Measurements from ENCODE around the gene LAMTOR2. TPM values are rescaled to one million over a fixed set of nuclear protein-coding genes. Genes with fewer than 3 reads are reported as not detected.

LAMTOR2 gene
- total and polyA plus RNA-seq, 2 experiments from 2014 or later: 67.3 to 108 TPM

DNA sequence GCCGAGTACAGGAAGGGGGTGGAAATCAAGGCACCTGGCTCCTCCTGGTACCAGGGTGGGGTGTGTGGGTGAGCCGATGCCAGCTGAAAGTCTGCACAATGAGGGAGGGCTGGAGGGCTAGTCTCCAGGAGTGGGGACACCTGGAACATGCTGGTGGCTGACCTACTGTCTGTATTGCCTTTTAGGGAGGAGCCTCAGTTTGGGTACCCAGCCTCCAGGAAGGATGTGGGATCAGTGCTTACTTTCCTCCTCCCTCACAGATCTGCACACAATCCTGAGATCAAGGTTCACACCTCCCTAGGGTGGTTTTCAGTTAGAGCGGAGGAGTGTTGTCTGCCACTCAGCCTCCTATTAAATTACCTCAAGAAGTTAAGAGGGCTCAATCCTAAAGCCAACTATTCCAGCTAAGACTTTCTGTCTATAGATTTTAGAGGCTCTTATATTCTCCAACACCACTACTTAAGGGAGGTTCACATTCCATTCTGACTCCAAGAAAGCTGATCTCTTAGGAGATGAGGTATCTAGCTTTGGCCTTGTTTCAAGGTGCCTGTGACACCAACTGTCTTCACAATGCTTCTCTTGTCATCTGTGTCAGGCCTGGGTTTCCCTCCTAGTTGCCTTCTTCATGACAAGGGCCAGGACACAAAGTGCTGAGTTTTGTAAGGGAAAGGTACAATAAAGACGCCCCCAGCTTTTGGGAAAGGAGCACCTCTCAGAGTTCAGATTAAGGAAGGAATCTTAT is 49.6 kb upstream of the LAMTOR2 start:
- H4K20me1 ChIP-seq (replicated peaks; ENCODE audit: insufficient read depth): peaks cover 5% of the 10 kb centered on the region
- no peaks in the 10 kb centered on the region for H3K4me1 ChIP-seq (ENCODE audit: insufficient read depth)
- no peak overlapping the region for H2AFZ ChIP-seq
- H3K36me3 ChIP-seq (ENCODE audit: insufficient read depth): peaks cover 7% of the 10 kb centered on the region; the same call in 1 of the 2 replicates
- no peak overlapping the region for H3K4me2 ChIP-seq
- H3K4me3 ChIP-seq: no peak overlapping the region
- TF ChIP-seq CREB1 (CRISPR knock-in tag; IDR thresholded peaks at IDR 0.05; ENCODE audit: low read depth) (no peak), EZH2phosphoT487 (IDR thresholded peaks at IDR 0.05; ENCODE audit: unreplicated experiment) (no peak), EZH2 (IDR thresholded peaks at IDR 0.05; ENCODE audit: low read depth, unreplicated experiment) (no peak), NANOG (IDR thresholded peaks at IDR 0.05; ENCODE audit: borderline replicate concordance) (no peak), JUNB (IDR thresholded peaks at IDR 0.05; ENCODE audit: unreplicated experiment) (no peak), STAT1 (IDR thresholded peaks at IDR 0.05; ENCODE audit: unreplicated experiment) (no peak), ZNF331 (CRISPR knock-in tag; IDR thresholded peaks at IDR 0.05; ENCODE audit: low read depth) (no peak), POLR2AphosphoS5 (IDR thresholded peaks at IDR 0.05; ENCODE audit: low read depth) (no peak), ZNF114 (CRISPR knock-in tag; IDR thresholded peaks at IDR 0.05) (no peak)
- TF ChIP-seq, protein P1, sequence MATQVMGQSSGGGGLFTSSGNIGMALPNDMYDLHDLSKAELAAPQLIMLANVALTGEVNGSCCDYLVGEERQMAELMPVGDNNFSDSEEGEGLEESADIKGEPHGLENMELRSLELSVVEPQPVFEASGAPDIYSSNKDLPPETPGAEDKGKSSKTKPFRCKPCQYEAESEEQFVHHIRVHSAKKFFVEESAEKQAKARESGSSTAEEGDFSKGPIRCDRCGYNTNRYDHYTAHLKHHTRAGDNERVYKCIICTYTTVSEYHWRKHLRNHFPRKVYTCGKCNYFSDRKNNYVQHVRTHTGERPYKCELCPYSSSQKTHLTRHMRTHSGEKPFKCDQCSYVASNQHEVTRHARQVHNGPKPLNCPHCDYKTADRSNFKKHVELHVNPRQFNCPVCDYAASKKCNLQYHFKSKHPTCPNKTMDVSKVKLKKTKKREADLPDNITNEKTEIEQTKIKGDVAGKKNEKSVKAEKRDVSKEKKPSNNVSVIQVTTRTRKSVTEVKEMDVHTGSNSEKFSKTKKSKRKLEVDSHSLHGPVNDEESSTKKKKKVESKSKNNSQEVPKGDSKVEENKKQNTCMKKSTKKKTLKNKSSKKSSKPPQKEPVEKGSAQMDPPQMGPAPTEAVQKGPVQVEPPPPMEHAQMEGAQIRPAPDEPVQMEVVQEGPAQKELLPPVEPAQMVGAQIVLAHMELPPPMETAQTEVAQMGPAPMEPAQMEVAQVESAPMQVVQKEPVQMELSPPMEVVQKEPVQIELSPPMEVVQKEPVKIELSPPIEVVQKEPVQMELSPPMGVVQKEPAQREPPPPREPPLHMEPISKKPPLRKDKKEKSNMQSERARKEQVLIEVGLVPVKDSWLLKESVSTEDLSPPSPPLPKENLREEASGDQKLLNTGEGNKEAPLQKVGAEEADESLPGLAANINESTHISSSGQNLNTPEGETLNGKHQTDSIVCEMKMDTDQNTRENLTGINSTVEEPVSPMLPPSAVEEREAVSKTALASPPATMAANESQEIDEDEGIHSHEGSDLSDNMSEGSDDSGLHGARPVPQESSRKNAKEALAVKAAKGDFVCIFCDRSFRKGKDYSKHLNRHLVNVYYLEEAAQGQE (IDR thresholded peaks at IDR 0.05; ENCODE audit: unreplicated experiment): no peak
- TF ChIP-seq, protein P2, sequence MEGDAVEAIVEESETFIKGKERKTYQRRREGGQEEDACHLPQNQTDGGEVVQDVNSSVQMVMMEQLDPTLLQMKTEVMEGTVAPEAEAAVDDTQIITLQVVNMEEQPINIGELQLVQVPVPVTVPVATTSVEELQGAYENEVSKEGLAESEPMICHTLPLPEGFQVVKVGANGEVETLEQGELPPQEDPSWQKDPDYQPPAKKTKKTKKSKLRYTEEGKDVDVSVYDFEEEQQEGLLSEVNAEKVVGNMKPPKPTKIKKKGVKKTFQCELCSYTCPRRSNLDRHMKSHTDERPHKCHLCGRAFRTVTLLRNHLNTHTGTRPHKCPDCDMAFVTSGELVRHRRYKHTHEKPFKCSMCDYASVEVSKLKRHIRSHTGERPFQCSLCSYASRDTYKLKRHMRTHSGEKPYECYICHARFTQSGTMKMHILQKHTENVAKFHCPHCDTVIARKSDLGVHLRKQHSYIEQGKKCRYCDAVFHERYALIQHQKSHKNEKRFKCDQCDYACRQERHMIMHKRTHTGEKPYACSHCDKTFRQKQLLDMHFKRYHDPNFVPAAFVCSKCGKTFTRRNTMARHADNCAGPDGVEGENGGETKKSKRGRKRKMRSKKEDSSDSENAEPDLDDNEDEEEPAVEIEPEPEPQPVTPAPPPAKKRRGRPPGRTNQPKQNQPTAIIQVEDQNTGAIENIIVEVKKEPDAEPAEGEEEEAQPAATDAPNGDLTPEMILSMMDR (conservative IDR thresholded peaks at IDR 0.05; ENCODE audit: low read depth in 2 of 2): no peak
- TF ChIP-seq, protein P3, sequence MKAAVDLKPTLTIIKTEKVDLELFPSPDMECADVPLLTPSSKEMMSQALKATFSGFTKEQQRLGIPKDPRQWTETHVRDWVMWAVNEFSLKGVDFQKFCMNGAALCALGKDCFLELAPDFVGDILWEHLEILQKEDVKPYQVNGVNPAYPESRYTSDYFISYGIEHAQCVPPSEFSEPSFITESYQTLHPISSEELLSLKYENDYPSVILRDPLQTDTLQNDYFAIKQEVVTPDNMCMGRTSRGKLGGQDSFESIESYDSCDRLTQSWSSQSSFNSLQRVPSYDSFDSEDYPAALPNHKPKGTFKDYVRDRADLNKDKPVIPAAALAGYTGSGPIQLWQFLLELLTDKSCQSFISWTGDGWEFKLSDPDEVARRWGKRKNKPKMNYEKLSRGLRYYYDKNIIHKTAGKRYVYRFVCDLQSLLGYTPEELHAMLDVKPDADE (IDR thresholded peaks at IDR 0.05): no peak
- TF ChIP-seq, protein P4, sequence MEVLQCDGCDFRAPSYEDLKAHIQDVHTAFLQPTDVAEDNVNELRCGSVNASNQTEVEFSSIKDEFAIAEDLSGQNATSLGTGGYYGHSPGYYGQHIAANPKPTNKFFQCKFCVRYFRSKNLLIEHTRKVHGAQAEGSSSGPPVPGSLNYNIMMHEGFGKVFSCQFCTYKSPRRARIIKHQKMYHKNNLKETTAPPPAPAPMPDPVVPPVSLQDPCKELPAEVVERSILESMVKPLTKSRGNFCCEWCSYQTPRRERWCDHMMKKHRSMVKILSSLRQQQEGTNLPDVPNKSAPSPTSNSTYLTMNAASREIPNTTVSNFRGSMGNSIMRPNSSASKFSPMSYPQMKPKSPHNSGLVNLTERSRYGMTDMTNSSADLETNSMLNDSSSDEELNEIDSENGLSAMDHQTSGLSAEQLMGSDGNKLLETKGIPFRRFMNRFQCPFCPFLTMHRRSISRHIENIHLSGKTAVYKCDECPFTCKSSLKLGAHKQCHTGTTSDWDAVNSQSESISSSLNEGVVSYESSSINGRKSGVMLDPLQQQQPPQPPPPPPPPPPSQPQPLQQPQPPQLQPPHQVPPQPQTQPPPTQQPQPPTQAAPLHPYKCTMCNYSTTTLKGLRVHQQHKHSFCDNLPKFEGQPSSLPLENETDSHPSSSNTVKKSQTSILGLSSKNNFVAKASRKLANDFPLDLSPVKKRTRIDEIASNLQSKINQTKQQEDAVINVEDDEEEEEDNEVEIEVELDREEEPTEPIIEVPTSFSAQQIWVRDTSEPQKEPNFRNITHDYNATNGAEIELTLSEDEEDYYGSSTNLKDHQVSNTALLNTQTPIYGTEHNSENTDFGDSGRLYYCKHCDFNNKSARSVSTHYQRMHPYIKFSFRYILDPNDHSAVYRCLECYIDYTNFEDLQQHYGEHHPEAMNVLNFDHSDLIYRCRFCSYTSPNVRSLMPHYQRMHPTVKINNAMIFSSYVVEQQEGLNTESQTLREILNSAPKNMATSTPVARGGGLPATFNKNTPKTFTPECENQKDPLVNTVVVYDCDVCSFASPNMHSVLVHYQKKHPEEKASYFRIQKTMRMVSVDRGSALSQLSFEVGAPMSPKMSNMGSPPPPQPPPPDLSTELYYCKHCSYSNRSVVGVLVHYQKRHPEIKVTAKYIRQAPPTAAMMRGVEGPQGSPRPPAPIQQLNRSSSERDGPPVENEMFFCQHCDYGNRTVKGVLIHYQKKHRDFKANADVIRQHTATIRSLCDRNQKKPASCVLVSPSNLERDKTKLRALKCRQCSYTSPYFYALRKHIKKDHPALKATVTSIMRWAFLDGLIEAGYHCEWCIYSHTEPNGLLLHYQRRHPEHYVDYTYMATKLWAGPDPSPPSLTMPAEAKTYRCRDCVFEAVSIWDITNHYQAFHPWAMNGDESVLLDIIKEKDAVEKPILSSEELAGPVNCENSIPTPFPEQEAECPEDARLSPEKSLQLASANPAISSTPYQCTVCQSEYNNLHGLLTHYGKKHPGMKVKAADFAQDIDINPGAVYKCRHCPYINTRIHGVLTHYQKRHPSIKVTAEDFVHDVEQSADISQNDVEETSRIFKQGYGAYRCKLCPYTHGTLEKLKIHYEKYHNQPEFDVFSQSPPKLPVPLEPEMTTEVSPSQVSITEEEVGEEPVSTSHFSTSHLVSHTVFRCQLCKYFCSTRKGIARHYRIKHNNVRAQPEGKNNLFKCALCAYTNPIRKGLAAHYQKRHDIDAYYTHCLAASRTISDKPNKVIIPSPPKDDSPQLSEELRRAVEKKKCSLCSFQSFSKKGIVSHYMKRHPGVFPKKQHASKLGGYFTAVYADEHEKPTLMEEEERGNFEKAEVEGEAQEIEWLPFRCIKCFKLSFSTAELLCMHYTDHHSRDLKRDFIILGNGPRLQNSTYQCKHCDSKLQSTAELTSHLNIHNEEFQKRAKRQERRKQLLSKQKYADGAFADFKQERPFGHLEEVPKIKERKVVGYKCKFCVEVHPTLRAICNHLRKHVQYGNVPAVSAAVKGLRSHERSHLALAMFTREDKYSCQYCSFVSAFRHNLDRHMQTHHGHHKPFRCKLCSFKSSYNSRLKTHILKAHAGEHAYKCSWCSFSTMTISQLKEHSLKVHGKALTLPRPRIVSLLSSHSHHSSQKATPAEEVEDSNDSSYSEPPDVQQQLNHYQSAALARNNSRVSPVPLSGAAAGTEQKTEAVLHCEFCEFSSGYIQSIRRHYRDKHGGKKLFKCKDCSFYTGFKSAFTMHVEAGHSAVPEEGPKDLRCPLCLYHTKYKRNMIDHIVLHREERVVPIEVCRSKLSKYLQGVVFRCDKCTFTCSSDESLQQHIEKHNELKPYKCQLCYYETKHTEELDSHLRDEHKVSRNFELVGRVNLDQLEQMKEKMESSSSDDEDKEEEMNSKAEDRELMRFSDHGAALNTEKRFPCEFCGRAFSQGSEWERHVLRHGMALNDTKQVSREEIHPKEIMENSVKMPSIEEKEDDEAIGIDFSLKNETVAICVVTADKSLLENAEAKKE (CRISPR knock-in tag; IDR thresholded peaks at IDR 0.05): no peak
- no peak overlapping the region for H3K27ac ChIP-seq (ENCODE audit: low read depth)
- H3K9me2 ChIP-seq (ENCODE audit: insufficient read depth): no peaks in the 10 kb centered on the region
- DNase-seq (ENCODE audit: low spot score): no peak
- ATAC-seq: no peak
- Mint-ChIP-seq H3K4me1 (peaks cover 6% of the 10 kb centered on the region), H3K27ac (0 out of 2 replicates have a peak overlapping the region, but pooled peaks have one; percentile 12), H3K9me3 (no peaks in the 10 kb centered on the region), H3K4me3 (no peak overlapping the region), H3K36me3 (ENCODE audit: low read depth) (peaks cover 17% of the 10 kb centered on the region), H3K27me3 (ENCODE audit: insufficient read depth, low read depth, poor library complexity) (peaks cover 5% of the 10 kb centered on the region)
- peaks cover 15% of the 10 kb centered on the region; the same call in 1 of the 2 replicates for H3F3A ChIP-seq (replicated peaks; ENCODE audit: low read depth)
- H3K79me2 ChIP-seq (replicated peaks; ENCODE audit: insufficient read depth): no peaks in the 10 kb centered on the region
- no peaks in the 10 kb centered on the region for H3K27me3 ChIP-seq (ENCODE audit: insufficient read depth)
